ENCODE data around the gene HOXB7.

Gene HOXB7

DNA sequence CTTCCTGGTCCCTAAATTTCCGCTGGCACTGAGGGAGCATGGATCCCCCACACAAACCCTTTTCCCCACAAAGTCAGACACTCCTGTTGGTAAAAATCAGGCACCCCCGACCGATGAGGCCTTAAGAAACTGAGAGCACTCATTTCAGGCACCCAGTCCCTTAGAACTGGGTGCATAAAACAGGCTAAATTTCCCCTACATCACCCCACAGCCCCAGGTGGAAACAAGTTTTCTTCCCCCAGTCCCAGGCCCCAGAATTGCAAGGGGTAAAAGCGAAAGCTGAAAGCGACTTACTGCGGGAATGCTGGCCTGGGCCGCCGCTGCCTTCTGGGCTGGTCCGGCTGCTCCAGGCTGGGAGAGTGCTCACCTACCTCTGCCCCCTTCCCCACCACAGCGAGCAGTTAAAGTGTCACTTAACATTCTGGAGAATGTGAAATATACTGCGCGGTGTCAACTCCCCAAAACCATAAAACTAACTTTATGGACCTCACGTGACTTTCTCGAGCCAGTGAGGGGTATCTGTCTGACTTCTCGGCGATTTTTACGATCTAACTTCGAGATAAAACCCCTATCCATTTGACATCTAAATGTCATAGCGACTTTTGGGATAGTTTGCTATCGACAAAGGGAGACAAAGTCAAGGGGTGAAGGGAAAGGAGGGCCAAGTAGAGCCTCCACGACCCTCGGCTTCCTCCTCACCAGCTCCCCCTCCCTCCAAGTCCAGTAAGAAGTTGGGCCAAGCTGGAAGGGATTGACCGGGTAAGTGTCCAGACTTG lies 20.8 kb downstream of the HOXB7 start, which contains the start of gene HOXB3:
TSS of gene HOXB3 (minus strand) at position 411 of the 776 bp plus-strand sequence. CDS start 37,767 bp downstream, outside the sequence.
- in situ Hi-C loops (cut with HindIII; ENCODE audit: low pct_ligation_motif_present, low pct_unique_long_range_greater_than_20kb, low sequenced_read_pairs): no loop called here
- DNase-seq: no peak

DNA sequence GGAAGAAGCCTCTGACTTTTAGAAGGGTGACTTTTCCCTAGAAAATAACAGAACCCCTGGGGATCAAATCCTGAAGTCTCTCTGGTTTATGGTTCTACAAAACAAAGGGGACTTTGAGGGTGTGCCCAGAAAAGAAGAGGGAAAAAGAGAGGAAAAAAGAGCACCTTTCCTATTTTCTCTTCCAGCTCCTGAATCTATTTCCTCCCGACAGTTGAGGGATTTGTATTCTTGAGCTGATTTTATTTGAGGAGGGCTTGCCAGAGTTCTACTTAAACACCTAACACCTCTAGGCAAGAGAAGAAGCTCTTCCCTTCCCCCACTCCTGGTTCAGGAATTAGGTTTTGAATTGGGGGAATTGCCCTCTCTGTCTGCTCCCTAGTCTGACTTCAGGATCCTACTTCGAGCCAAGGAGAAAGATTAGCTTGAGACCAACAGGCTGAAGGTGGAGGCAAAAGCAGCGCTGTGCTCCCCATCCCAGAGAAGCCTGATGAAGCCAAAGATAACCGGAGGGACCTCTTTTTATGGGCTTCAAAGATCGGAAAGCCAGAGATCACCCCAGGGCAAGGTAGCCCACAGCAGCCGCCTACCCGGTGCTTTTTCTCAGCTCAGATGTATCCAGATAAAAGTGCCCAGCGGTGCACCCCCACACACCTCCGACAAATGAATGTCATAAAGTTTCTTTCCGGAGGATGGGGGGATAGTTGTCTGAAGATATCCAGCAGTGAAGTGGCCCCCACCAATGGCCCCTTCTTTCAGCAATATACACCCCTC lies 21.6 kb downstream of the HOXB7 start:
- no peak for DNase-seq
- in situ Hi-C loops (cut with HindIII; ENCODE audit: low pct_ligation_motif_present, low pct_unique_long_range_greater_than_20kb, low sequenced_read_pairs): no loop called here

DNA sequence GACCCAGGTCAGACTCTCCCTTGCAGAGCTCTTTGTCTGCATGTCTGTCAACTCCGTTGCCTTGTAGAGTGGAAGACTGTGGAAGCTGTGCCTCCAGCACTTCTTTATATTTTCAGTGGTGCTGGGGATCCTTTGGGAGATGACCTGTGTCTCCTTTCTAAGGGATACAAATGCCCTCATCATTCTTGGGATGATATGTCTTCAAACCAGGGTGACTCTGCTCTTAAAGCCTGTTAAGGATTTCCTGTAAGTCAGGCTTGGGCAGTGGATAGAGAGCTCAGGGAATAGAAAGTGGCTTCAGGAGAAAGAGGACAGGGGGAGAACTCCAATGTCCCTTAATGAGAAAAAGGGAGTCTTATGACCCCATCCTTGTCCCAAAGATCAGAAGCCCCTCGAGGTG lies 22.3 kb downstream of the HOXB7 start:
- in situ Hi-C loops (cut with HindIII; ENCODE audit: low pct_ligation_motif_present, low pct_unique_long_range_greater_than_20kb, low sequenced_read_pairs): no loop called here

DNA sequence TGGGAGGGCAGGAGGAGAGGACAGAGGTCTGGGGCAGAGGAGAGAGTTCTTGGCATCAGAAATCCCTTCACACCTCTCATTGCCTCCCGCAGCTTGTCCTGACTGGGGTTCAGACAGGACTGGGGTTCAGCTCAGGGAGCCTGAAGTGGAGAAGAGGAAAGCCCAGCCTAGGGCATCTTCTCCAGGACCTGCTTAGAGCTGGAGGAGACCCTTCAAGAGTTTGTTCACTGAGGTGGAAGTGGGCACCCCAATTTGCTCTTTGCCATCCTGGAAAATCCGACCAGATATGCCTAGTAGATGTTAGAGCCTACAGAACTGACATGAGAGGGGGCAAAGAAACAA lies 22.8 kb downstream of the HOXB7 start:
- in situ Hi-C loops (cut with HindIII; ENCODE audit: low pct_ligation_motif_present, low pct_unique_long_range_greater_than_20kb, low sequenced_read_pairs): no loop called here

More for the DNA sequence above, 22.3 kb downstream of the HOXB7 start:
- DNase-seq: no peak

DNA sequence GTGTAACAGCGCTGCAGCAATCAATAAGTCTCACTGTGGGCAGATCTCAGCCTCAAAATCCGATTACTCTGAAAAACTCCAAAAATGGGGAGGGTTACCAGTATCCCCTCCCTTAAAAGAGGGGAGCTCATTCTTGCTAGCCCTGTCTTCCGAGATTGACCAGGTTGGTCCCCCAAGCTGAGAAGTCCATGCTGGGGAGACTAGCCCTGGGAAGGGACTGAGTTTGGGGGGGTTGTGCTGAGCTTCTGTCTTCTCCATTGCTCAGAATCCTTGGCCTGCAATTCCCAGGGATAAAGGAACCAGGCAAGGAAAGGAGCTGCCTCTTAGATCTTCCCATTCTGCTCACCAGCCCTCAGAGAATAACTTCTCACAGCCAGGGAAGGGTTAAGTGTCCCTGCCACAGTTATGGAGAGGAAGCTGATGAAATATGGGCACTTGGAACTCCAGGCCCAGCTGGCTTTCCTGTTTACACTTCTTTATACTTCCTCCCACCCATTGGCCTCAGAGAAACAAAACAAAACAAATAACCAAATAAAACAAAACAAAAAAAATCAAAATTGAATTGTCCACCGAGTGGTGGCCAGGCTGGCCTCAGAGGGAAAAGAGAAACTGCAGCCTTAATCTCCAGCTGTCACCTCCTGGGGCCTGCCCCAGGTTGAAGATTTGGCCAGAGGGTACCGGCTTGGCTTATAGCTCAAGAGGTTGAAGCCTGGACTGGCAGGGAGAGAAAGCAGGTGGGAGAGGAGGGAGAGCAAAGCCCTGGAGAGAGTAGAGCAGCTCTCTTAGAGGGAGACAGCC lies 23.3 kb downstream of the HOXB7 start:
- in situ Hi-C loops (cut with HindIII; ENCODE audit: low pct_ligation_motif_present, low pct_unique_long_range_greater_than_20kb, low sequenced_read_pairs): no loop called here
- no peak for DNase-seq

More for the DNA sequence above, 22.8 kb downstream of the HOXB7 start:
- DNase-seq: no peak

DNA sequence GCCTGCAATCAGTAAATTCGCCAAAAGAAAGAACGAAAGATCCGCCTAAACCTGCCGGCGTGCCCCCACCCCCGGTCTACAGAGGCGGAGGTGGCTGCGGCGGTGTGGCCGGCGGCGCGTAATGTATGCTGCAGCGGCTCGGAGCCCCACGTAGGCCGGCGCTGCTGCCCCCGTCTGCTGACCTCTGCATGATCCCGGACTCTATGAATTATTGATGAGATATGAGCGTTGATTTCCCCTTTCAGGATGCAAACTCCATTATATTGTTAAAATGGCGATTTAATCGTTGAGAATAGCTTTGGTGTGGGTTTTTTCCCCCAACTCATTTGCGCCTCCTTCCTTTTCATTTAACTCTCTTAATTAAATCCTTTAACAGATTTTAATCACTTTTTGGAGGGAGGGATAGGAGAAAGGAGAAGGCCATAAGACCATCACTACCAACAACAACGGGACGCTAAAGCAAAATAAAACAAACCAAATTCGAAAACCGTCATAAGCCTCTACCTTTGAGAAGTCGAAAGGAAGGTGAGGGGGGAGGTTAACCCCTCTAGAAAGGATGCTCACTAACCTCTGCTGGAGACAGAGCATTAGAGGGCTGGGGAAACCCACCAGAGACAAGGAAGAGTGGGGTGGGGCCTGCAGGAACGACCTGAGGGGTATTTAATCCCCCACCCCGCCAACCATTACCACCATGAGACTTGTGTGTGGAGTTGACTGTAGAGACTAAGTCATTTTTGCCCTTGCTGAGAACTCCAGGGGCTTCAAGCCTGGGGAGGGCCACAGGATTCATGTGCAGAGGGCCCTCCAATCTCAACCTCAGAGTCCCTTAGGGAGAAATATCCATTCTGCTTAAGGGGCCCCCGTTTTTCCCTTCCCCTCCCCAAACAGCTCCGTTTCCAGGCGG lies 24.2 kb downstream of the HOXB7 start:
- peak; percentile 64 for DNase-seq
- in situ Hi-C loops (cut with HindIII; ENCODE audit: low pct_ligation_motif_present, low pct_unique_long_range_greater_than_20kb, low sequenced_read_pairs): no loop called here

DNA sequence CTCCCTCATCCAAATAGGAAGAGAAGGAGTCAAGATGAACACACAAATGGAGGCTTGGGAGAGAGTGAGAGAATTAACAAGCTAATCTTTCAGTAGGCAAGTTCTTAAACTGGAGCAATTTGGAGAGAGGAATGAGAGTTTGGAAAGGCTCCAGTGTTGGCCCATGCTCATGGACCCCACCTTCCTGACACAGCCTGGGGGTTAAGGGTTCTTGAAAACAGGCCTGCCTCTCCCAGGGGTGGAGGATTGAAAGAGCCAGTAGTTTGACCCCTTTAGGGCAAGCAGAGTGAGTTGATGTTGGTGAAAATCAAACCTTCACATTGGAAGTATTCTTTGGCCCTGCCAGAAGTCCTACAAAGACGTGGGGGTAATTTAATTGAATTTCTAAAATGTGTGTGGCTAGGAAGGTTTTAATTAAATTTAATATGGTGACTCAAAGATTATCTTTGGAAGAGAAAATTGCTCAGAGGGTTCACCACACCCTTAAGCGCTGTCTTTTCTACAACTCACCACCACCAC lies 26.5 kb downstream of the HOXB7 start:
- in situ Hi-C loops (cut with HindIII; ENCODE audit: low pct_ligation_motif_present, low pct_unique_long_range_greater_than_20kb, low sequenced_read_pairs): no loop called here

DNA sequence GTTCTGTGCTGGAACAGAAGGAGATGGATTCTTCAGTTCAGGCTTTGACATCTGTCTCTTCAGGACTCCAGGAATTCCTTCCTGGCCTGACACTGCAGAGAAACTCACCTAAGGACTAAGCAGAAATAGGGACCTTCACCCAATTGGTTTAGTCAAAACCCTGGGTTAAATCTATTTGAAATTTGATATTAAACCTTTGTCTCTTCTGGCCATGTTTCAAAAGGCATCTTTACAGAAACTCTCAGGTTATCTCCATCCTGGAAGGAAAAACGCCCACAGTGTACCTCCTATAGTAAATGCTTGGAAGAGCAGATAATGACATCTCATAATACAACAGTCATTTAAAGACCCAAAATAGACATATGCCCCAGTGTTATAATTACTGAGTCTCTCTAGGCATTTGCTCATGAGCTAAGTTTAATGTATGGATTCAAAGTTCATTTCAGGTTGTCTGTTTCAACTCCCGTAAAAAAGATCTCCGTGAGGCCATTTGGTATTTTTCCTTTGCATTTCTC lies 27.1 kb downstream of the HOXB7 start:
- DNase-seq: no peak
- in situ Hi-C loops (cut with HindIII; ENCODE audit: low pct_ligation_motif_present, low pct_unique_long_range_greater_than_20kb, low sequenced_read_pairs): no loop called here

More for the DNA sequence above, 26.5 kb downstream of the HOXB7 start:
- no peak for DNase-seq

DNA sequence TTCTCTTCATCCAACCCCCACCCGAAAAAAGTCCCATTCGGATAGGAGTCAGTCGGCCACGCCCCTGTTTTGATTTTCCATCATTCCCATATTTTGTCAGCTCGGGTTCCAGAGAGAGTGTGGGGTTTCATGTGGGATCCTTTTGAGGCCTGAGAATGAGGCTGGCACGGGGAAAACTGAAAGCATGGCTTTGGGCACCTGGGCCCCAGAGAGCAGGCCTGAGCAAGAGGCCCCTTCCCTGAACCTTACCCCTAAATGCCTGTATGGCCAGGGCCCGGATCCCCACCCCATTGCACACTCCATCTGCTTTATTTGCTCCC lies 28.1 kb downstream of the HOXB7 start:
- in situ Hi-C loops (cut with HindIII; ENCODE audit: low pct_ligation_motif_present, low pct_unique_long_range_greater_than_20kb, low sequenced_read_pairs): no loop called here

DNA sequence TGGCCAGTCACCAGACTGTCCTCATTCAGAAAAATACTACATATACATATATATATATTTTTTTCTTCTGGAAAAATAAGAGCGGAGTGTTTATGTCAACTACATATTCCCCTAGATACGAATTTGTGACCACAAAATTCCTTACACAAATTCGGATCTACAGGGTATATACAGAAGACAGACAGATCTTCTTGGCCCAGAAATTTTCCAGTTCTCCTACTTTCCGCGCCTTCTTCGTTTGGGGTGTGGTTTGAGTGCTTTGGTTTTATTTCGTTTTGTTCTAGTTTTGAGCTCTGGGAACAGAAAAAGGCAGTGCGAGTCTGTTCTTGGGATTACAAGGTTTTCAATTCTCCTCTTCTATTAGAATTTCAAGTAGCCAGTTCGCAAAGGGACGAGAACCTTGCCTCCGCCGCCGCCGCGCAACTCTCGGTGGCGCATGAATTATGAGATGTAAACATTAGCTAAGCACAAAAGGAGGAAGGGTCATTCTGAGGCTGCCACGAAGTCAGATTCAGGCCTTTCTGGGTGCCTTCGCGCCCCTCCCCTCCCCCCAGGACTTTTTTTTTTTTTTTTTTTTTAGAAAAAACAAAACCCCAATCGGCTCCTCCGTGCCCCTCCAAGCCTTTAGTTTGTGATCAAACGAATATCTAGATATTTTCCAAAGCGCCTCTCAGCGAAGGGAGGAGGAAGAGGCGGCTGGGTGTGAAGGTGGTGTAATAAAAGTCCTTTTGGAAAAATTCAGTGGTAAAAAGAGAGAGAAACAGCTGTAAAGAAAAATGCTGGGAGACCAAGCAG lies 30.9 kb downstream of the HOXB7 start:
- in situ Hi-C loops (cut with HindIII; ENCODE audit: low pct_ligation_motif_present, low pct_unique_long_range_greater_than_20kb, low sequenced_read_pairs): no loop called here
- no peak for DNase-seq

More for the DNA sequence above, 28.1 kb downstream of the HOXB7 start:
- no peak for DNase-seq

DNA sequence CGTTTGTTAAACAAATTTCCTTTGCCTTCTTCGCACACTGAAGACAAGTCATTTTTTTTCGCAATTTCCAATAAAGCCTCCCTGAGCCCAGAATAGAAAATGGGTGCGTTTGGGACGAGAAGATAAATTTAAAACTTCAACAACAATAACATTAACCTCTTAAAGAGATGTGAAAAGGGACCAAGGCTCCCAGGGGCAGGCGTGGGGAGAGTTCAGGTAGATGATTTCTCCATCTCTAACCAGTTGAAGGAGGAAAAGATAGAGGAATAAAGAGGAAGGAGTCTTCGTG lies 31.4 kb downstream of the HOXB7 start:
- no peak for DNase-seq
- in situ Hi-C loops (cut with HindIII; ENCODE audit: low pct_ligation_motif_present, low pct_unique_long_range_greater_than_20kb, low sequenced_read_pairs): no loop called here

DNA sequence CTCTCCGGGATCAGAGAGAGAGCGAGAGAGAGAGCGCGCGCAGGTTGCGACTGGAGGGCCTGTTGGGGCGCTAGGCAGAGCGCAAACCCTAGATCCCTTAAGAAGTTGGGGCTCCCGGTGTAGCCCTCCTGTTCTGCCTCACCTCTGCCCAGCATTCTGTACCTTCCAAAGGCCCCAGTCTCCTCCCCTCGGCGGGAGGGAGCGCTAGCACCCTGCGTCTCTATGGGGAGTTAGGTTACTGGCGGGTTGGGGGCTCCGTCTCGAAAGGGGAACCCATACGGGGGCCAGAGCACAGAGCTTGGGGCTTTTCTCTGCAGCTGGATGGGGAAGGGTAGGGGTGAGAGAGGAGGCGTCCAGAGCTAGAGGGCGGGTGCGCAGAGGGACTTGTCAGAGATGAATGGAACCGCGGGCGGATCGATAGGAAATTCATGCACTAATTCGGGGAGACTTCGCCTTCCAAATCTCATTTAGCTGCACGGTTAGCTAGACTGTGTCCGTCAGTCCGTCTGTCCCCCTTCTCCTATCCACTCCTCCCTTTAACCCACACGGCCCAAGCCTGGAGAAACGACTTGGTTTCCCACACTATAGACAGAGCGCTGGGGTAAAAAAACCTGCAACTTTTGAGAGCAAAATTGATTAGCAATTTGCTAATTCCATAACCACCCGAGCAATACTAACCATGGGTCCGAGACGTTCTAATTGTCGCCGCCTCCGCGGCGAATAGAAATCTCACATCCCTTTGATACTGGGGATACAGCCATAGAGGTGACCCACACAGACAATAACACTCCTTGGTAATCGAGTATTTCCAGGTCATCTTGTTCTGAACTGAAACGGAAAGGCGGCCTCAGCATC lies 32.0 kb downstream of the HOXB7 start:
- in situ Hi-C loops (cut with HindIII; ENCODE audit: low pct_ligation_motif_present, low pct_unique_long_range_greater_than_20kb, low sequenced_read_pairs): no loop called here

DNA sequence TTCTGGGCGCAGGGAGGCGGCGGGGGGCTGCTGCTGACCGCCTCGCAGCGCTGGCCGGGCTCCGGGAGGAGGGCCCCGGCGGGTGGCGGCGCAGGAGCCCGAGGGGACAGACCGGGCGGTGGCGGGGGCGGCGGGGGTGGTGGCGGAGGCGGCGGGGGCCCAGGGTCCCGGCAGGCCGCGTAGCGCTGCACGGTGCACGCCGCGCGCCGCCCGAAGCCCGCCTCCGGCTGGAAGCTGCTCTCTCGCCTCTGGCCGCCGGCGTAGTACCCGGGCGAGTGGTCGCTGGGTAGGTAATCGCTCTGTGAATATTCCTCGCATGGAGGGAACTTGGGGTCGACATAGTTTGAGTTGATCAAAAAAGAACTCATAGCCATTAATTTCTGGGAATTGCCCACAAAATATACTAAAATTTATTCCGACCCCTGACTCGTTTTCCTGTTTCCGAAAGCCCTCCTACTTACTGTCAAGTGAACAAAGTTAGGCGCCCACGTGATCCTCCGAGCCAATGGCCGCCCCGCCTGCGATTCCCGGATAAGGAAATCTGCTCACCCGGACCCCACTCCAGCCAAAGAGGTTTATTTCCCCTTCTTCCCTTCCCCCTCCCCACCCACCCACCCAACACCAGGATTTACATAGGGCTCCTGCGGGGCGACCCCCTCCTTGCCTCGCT lies 32.7 kb downstream of the HOXB7 start, which contains the start of gene HOXB4:
TSS of gene HOXB4 (minus strand) at position 405 of the 670 bp plus-strand sequence. CDS start at position 374, 31 bp downstream.
- peak; percentile 86 for DNase-seq
- in situ Hi-C loops (cut with HindIII; ENCODE audit: low pct_ligation_motif_present, low pct_unique_long_range_greater_than_20kb, low sequenced_read_pairs): no loop called here

More for the DNA sequence above, 32.0 kb downstream of the HOXB7 start:
- DNase-seq: peak; percentile 14

DNA sequence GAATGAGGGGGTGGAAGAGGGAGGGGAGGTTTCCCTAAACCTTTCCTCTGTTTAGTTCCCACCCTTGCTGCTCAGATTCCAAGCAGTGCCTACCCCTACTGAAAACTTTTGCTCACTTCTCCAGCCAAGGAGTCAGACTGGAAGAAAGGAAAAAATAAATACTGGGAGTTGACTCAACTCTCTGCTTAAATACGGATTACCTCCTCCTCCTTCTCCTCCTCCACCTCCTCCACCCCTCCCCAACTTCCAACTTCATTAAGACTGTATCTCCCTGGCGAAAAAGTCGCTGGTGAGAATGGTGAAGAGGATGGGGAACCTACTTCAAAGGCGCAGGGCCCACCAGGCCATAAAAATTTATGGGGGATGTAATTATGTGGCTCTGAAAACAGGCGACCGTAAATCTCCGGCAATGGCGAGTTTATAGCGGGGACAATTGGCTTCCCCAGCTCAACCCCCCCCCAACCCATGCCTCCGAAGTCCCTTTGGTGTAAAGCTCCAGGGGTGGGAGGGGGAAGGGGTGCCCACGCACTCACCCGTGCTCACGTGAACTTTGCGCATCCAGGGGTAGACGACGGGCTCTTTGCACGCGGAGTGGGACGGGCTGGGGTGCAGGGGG lies 33.4 kb downstream of the HOXB7 start:
- DNase-seq: peak; percentile 42
- in situ Hi-C loops (cut with HindIII; ENCODE audit: low pct_ligation_motif_present, low pct_unique_long_range_greater_than_20kb, low sequenced_read_pairs): no loop called here

DNA sequence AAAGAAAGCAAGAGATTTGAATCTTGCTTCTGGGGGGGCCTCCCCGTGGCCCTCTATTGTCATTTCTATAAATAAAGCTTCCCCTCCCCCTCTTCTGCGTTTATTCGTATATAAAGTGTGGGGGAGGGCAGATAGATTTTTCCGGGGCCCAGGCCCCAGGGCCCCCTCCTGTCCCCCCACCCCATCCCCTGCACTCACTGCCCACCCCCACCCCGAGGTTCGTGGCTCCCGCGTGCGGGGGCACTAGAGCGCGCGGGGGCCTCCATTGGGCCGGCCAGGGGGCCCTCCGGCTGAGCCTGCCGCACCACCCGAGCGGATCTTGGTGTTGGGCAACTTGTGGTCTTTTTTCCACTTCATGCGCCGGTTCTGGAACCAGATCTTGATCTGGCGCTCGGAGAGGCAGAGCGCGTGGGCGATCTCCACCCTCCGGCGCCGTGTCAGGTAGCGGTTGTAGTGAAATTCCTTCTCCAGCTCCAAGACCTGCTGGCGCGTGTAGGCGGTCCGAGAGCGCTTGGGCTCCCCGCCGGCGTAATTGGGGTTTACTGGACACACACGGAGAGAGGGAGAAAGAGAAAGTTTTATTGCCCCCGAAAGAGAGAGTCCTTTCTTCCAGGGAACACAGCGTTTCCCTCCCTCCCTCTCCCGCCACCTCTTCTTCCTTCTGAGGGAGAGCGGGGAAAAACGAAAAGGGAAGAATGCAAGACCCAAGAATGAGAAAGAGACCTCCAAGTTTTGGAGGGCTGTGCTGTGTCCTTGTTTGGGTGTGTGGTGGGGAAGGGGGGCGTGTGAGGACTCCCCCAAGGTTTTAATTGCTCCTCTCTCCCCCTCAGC lies 34.1 kb downstream of the HOXB7 start:
- in situ Hi-C loops (cut with HindIII; ENCODE audit: low pct_ligation_motif_present, low pct_unique_long_range_greater_than_20kb, low sequenced_read_pairs): no loop called here
- peak; percentile 68 for DNase-seq
